Immature natural killer cell (primary cell): Measurements from ENCODE around the gene KCNJ18. TPM values are rescaled to one million over a fixed set of nuclear protein-coding genes. Genes with fewer than 3 reads are reported as not detected.
"Not testable (repeated sequence)": the region's sequence is repeated elsewhere in the genome, so short reads cannot be mapped to it uniquely, and the experiment has no call there.

Source experiments
- DNase-seq, 3 donors: peaks; one replicate each; pipeline ENCODE4 v3.0.0; 2022; ENCODE audit warnings: mixed read lengths in 1 of 3
- H3K27ac Mint-ChIP-seq, 6 donors: one replicate each; pipeline ENCODE4 v1.8.0; 2020; ENCODE audit warnings: mixed read lengths in 6 of 6, mild to moderate bottlenecking in 5 of 6, inconsistent platforms in 4 of 6, moderate library complexity in 3 of 6
- H3K27me3 Mint-ChIP-seq, 3 donors: one replicate each; pipeline ENCODE4 v1.8.0; 2020 to 2021; ENCODE audit warnings: low read depth in 3 of 3, mild to moderate bottlenecking in 3 of 3, mixed read lengths in 3 of 3, moderate library complexity in 3 of 3, inconsistent platforms in 1 of 3
- H3K36me3 Mint-ChIP-seq, 3 donors: one replicate each; pipeline ENCODE4 v1.8.0; 2020; ENCODE audit warnings: mixed read lengths in 3 of 3, inconsistent platforms in 2 of 3, mild to moderate bottlenecking in 2 of 3
- H3K4me1 Mint-ChIP-seq, 2 donors: one replicate each; pipeline ENCODE4 v1.8.0; 2020; ENCODE audit warnings: inconsistent platforms in 2 of 2, mild to moderate bottlenecking in 2 of 2, mixed read lengths in 2 of 2, moderate library complexity in 1 of 2
- H3K4me3 Mint-ChIP-seq, 5 donors: one replicate each; pipeline ENCODE4 v1.8.0; 2020; ENCODE audit warnings: mild to moderate bottlenecking in 5 of 5, mixed read lengths in 5 of 5, inconsistent platforms in 3 of 5, moderate library complexity in 3 of 5
- H3K9me3 Mint-ChIP-seq, 6 donors: one replicate each; pipeline ENCODE4 v1.8.0; 2020; ENCODE audit warnings: mild to moderate bottlenecking in 6 of 6, mixed read lengths in 6 of 6, inconsistent platforms in 4 of 6, moderate library complexity in 3 of 6
- polyA plus RNA-seq, 3 donors: library from polyadenylated mRNA; unstranded; fragments of 300-500 nt; fragmentation: Illumina TruSeq; gene quantifications; one replicate each; pipeline ENCODE4 v1.2.3, GENCODE V29; 2021

The KCNJ18 gene
- polyA plus RNA-seq, 3 donors from 2014 or later = not detected

DNA sequence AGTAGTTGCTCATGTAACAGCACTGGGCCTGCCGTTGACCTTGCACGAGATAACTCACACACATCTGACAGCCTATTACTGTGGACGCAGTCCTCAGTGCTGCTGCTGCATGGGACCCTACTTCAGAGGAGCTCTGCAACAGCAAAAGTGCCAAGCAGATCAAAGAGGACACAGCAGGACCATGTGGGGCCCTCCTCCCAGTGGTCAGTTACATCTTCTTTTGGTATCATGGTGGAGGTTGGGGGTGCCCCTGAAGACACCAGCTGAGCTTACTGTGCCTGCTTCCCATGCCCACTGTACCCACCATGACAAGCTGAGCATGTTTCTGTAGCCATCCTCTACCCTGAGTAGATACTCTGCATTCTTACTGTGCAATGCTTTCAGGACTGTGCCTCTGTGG is 41.6 kb downstream of the KCNJ18 start:
- not testable (repeated sequence) for H3K9me3 Mint-ChIP-seq, DNase-seq, H3K27ac Mint-ChIP-seq, H3K4me3 Mint-ChIP-seq, H3K4me1 Mint-ChIP-seq, H3K36me3 Mint-ChIP-seq, H3K27me3 Mint-ChIP-seq

DNA sequence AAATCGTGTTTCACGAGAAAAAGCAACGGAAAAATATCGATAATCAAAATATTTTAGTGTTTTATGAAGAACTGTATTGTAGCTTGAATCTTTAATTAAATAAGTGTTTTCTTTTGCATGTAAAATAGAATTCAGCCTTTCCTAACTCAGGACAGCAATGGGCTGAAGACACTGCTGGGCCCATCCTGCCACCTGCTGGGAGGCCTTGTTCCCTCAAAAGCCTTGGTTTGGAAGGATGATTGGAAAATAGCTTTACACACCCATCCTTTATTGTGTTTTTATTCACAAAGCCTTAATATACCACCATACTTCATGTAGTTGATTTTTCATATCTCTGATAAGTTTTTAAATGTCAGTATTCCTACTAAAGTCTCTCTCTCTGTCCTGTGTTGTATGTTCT is 43.5 kb downstream of the KCNJ18 start:
- H3K9me3 Mint-ChIP-seq, H3K36me3 Mint-ChIP-seq, H3K4me3 Mint-ChIP-seq, H3K27me3 Mint-ChIP-seq, DNase-seq: not testable (repeated sequence)
- H3K27ac Mint-ChIP-seq = peak overlapping the region in 1 of 6 donors; percentile 53
- peaks cover 11 to 14% of the 10 kb centered on the region in 2 donors for H3K4me1 Mint-ChIP-seq

DNA sequence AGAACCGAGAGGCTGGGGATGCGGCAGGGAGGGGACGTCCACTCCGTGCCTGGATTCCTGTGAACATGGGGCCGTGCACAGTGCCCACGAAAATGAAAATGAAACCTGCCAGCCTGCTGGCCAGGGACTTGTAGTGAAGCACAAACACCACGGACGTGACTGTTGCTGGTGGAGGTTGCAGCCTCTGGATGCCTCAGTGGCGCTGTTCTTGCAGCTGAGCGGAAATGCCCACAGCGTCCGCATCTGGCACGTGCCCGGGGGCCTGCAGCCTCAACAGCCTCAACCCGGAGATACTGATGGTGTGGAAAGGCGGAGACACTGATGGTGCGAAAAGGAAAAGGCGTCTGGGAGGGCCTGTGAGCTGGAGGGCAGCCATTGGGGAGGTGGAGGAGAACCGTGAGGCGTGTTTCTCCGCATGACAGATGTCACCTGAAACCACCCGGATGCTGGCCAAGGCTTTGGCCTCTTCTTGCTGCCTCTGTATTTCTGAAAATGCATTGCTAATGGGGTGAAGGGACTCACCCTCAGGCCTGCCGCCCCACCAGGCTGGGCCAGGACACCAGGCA is 44.8 kb downstream of the KCNJ18 start:
- H3K36me3 Mint-ChIP-seq, H3K9me3 Mint-ChIP-seq, H3K27me3 Mint-ChIP-seq, H3K27ac Mint-ChIP-seq: not testable (repeated sequence)
- peaks cover 11 to 14% of the 10 kb centered on the region in 2 donors for H3K4me1 Mint-ChIP-seq
- H3K4me3 Mint-ChIP-seq = peak overlapping the region in 2 of 5 donors; percentile 9 to 42
- DNase-seq = peak in 2 of 3 donors; percentile 6 to 44

DNA sequence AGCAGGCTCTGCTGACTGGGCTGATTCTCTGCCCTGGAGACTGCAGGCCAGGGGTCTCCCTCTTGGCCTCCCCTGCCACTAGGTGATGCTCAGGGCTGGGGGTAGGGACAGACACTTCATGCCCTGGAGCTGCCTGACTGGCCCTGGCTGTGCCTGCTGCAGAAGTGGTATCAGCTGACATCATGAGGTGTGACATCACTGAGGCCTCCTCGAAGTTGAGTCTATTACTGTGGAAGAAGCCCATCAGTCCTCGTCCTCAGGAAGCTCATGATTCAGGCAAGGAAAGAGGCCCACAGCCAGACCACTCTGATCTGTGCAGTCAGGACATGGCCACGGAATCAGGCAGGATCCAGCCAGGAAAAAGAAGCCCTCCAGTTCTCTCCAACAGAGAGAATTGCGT is 45.9 kb downstream of the KCNJ18 start:
- DNase-seq, H3K36me3 Mint-ChIP-seq, H3K9me3 Mint-ChIP-seq, H3K27me3 Mint-ChIP-seq, H3K4me3 Mint-ChIP-seq: not testable (repeated sequence)
- Mint-ChIP-seq H3K4me1 (peaks cover 11 to 14% of the 10 kb centered on the region in 2 donors), H3K27ac (peak overlapping the region in 1 of 6 donors; percentile 45)

DNA sequence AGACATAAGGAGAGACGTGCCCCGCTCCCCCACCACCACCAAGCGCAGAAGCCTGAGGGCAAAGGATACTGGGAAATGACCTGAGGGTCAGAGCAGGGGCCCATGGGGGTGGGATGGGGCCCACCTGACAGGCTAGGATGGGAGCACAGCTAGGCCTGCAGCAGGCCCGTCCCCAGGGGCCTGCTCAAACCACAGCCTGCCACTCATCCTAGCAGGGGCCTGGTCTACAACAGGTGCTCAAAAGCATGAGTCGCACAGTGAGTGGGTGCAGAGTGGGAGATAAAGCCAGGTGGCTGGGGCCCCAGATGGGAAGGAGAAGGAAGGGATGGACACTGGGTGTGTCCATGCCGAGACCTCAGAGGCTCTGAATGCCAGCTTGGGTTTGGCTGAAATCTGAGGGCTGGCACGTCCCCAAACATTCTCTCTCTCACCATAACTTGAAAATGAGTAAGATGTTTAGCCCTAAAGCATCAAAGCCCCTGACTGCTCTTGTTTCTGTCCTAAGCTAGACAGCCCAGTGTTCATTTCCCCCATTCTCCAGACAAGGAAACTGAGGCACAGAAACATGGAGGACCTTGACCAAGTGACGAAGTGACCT is 46.7 kb downstream of the KCNJ18 start:
- H3K36me3 Mint-ChIP-seq, H3K9me3 Mint-ChIP-seq, H3K27me3 Mint-ChIP-seq: not testable (repeated sequence)
- Mint-ChIP-seq H3K4me3 (peak overlapping the region; percentile 7 to 75 (median 53)), H3K27ac (peak overlapping the region in 5 of 6 donors; percentile 79 to 93 (median 87)), H3K4me1 (peaks cover 11 to 14% of the 10 kb centered on the region in 2 donors)
- DNase-seq = peak in 2 of 3 donors; percentile 6 to 12

DNA sequence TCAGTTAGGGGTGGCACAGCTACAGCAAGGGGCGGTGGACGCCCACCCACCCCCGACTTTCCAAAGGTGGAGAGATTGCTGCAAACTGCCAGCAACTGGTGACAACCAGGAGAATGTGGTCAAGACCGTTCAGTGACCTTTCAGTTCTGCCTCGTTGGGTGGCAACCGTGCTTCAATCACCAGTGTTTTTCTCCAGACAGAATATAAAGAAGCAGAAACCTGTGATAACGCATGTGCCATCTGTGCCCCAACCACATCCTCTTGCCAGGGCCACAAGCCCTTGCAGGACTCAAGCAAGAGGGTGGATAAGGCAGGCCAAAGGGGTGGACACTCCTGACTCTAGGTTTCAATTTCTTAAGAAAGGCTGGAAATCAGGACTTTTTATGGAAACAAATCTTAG is 47.2 kb downstream of the KCNJ18 start:
- not testable (repeated sequence) for H3K9me3 Mint-ChIP-seq, H3K27me3 Mint-ChIP-seq, H3K36me3 Mint-ChIP-seq
- H3K27ac Mint-ChIP-seq = peak overlapping the region in 5 of 6 donors; percentile 79 to 93 (median 87)
- H3K4me1 Mint-ChIP-seq = peaks cover 11 to 14% of the 10 kb centered on the region in 2 donors
- DNase-seq = peak in 2 of 3 donors; percentile 5 to 10
- H3K4me3 Mint-ChIP-seq = peak overlapping the region; percentile 7 to 75 (median 53)

DNA sequence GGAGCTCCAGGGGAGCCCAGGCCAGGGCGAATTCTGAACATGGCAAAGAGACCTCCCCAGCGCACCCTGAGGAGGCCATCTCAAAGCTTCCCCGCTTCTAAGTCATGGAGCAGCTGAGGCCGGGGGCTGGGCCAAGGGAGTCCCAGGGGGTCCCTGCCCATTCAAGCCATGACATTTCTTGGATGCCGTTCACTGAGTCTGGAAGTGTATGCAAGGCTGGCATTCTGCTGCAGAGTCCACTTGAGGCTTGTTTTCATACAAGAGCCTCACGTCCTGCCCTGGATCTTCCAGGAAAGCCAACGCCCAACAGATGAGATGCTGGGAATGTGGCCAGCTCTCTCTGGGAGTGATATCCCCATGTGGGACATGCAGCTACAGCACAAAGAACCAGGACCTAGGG is 48.5 kb downstream of the KCNJ18 start:
- H3K9me3 Mint-ChIP-seq, H3K27ac Mint-ChIP-seq, H3K36me3 Mint-ChIP-seq, DNase-seq, H3K4me3 Mint-ChIP-seq, H3K27me3 Mint-ChIP-seq: not testable (repeated sequence)
- H3K4me1 Mint-ChIP-seq = peaks cover 11 to 14% of the 10 kb centered on the region in 2 donors

DNA sequence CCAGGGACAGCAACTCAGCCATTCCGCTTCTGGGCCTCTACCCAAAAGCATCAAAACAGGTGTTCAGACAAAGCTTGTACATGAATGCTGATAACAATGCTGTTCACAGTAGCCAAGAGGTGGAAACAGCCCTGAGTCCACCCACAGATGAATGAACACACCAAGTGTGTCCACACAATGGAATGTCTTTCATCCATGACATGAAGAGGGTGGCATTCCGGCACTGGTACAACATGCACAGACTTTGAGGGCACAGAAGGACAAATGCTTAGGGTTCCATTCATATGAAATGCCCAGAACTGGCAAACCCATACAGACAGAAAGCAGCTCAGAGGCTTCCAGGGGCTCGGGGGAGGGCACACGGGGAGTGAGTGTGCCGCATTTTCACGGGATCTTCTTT is 49.2 kb downstream of the KCNJ18 start:
- not testable (repeated sequence) for H3K27ac Mint-ChIP-seq, H3K36me3 Mint-ChIP-seq, H3K9me3 Mint-ChIP-seq, H3K27me3 Mint-ChIP-seq, DNase-seq, H3K4me3 Mint-ChIP-seq
- peaks cover 11 to 14% of the 10 kb centered on the region in 2 donors for H3K4me1 Mint-ChIP-seq

DNA sequence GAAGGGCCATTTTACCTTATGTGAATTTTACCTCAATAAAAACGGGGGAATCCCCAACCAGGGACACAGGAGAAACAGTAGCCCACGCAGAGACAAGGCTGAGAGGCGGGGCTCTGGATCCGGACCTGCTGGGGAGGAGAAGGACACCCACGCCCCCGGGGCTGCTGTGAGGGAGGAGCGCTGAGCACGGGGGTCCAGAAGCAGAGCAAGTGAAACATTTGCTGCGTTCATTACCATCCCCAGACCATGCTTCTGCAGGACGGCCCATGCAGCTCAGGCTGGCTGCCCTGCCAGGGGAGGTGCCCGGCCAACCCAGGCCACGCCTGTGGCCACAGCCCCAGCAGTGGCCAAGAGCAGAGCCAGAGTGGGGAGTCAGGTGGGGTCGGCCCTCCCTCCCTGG is 50.0 kb downstream of the KCNJ18 start:
- Mint-ChIP-seq H3K9me3 (peaks cover 0 to 3% (median 1%) of the 10 kb centered on the region in 6 donors), H3K27me3 (no peaks in the 10 kb centered on the region), H3K27ac (no peak overlapping the region)

DNA sequence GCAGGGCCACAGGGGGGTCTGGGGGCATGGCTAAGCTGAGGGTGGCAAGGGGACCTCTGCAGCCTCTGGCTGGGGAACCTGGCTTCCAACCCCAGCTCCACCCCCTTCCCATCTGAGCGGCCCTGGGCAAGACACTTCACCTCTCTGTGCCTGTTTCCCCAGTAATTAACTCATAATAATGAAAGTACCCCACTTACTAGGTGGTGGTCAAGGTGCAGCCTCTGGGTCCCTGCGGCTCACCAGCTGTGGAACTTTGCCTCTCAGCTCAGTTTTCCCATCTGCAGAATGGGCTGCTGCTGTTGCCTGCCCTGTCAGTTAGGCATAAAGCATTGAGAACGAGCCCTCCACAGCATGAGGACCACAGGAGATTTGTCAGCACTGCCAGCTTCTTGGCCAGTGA is 51.8 kb downstream of the KCNJ18 start:
- not testable (repeated sequence) for DNase-seq, H3K9me3 Mint-ChIP-seq, H3K36me3 Mint-ChIP-seq, H3K27ac Mint-ChIP-seq, H3K27me3 Mint-ChIP-seq, H3K4me3 Mint-ChIP-seq
- peaks cover 6 to 10% of the 10 kb centered on the region in 2 donors for H3K4me1 Mint-ChIP-seq

More for the DNA sequence above, 50.0 kb downstream of the KCNJ18 start:
- Mint-ChIP-seq H3K4me3 (no peak overlapping the region), H3K36me3 (no peaks in the 10 kb centered on the region), H3K4me1 (peaks cover 11 to 12% of the 10 kb centered on the region in 2 donors)
- no peak for DNase-seq

DNA sequence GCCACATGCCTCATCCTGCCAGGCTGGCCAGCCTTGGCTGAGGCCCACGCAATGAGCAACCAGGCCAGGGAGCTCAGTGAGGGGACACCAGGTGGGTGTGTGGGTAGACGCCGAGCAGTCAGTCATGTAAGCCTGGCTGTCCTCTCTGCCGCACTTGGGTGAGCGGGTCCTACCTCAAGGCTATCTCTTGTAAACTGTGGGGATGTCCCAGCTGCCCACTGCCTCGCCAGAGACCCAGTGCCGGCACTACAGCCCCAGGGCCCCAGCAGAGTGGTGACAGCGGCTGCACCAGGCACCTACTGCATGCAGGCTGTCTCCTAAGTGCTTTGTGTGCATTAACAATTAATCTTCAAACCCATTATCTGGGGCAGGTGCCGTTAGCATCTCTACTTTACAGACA is 52.3 kb downstream of the KCNJ18 start:
- not testable (repeated sequence) for H3K27me3 Mint-ChIP-seq, H3K9me3 Mint-ChIP-seq, H3K4me3 Mint-ChIP-seq, DNase-seq, H3K4me1 Mint-ChIP-seq, H3K27ac Mint-ChIP-seq, H3K36me3 Mint-ChIP-seq

- not testable (repeated sequence) for H3K27me3 Mint-ChIP-seq, DNase-seq, H3K4me3 Mint-ChIP-seq, H3K4me1 Mint-ChIP-seq, H3K9me3 Mint-ChIP-seq, H3K27ac Mint-ChIP-seq, H3K36me3 Mint-ChIP-seq
These were observed 53.2 kb downstream of the KCNJ18 start for GRCh38 chr17:21745385-21746054.

DNA sequence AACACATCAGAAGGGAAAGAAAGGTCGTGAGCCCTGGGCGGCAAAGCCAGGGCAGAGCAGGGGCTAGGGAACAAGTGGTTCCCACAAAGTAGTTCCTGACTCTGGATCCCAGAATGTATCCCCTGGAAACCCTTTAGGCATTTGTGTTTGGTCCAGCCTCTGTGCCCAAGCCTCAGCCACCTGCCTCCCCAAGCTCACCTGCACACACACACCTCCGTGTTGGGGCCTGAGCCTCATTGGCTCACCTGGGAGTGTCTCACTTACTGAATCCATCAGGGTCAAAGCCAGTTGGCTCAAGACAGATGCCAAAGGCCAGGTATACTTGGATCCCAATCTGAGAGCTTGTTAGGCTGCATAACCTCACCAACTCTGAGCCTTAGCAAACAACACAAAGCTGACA is 54.1 kb downstream of the KCNJ18 start:
- not testable (repeated sequence) for DNase-seq, H3K4me1 Mint-ChIP-seq, H3K4me3 Mint-ChIP-seq, H3K27ac Mint-ChIP-seq, H3K36me3 Mint-ChIP-seq, H3K27me3 Mint-ChIP-seq
- H3K9me3 Mint-ChIP-seq = peaks cover 0 to 10% (median under 1%) of the 10 kb centered on the region in 6 donors

GRCh38 chr17:21747195-21747915 is 55.0 kb downstream of the KCNJ18 start:
- H3K36me3 Mint-ChIP-seq, DNase-seq, H3K27me3 Mint-ChIP-seq, H3K4me1 Mint-ChIP-seq, H3K27ac Mint-ChIP-seq, H3K4me3 Mint-ChIP-seq: not testable (repeated sequence)
- peaks cover 0 to 10% (median under 1%) of the 10 kb centered on the region in 6 donors for H3K9me3 Mint-ChIP-seq
